ENCODE measurements around the gene GLRA2.

GLRA2 gene

DNA sequence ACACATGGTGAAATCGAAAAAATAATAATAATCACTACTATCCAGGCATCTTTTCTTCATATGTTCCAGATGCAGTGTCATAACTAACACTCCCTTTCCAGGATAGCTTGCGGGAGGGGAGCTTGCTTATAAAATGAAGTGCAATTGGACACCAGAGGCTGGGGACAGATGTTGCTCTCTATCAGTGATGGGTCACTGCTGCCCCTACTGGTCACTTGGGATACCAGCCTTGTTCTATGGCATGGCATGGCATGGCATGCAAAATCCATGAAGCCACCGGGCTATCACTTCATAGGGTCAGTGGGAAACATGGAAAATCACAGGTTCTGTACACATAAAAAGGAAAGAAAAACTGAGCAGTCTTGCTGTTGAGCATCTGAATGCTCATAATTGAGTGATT, 168.1 kb downstream of the GLRA2 start:
- in situ Hi-C loops (cut with MboI; ENCODE audit: low sequenced_read_pairs), result no loop called here

- in situ Hi-C loops (cut with MboI; ENCODE audit: low sequenced_read_pairs), result no loop called here
These were observed 169.5 kb downstream of the GLRA2 start for GRCh38 chrX:14698790-14699189.

GRCh38 chrX:14700982-14701381, 171.6 kb downstream of the GLRA2 start:
- in situ Hi-C loops (cut with MboI; ENCODE audit: low sequenced_read_pairs), result no loop called here

GRCh38 chrX:14702145-14702544, 172.8 kb downstream of the GLRA2 start:
- in situ Hi-C loops (cut with MboI; ENCODE audit: low sequenced_read_pairs), result no loop called here

GRCh38 chrX:14712096-14712495, 182.8 kb downstream of the GLRA2 start:
- in situ Hi-C loops (cut with MboI; ENCODE audit: low sequenced_read_pairs), result no loop called here

GRCh38 chrX:14717949-14718348, 188.6 kb downstream of the GLRA2 start:
- in situ Hi-C loops (cut with MboI; ENCODE audit: low sequenced_read_pairs), result no loop called here

GRCh38 chrX:14718403-14718802, 189.1 kb downstream of the GLRA2 start:
- in situ Hi-C loops (cut with MboI; ENCODE audit: low sequenced_read_pairs), result no loop called here

- in situ Hi-C loops (cut with MboI; ENCODE audit: low sequenced_read_pairs), result no loop called here
These were observed 199.7 kb downstream of the GLRA2 start for GRCh38 chrX:14729058-14729457.

- in situ Hi-C loops (cut with MboI; ENCODE audit: low sequenced_read_pairs), result no loop called here
These were observed 209.3 kb downstream of the GLRA2 start for GRCh38 chrX:14738643-14739042.

DNA sequence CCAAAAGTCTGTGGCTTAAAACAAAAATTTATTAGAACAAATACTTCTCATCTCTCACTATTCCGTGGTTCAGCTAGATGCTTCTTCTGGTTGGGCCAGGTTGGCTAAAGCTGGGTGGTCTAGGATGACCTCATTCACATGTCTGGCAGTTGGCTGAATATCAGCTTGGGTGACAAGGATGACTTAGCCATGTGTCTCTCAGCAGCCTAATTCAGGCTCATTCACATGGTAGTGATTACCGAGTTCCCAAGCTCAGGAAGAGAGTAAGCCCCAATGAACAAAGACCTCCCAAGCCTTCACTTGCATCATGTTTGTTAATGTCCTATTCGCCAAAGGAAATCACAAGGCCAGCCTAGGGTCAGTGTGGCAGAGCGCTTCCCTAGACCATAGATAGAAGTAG, 224.1 kb downstream of the GLRA2 start:
- in situ Hi-C loops (cut with MboI; ENCODE audit: low sequenced_read_pairs), result no loop called here

DNA sequence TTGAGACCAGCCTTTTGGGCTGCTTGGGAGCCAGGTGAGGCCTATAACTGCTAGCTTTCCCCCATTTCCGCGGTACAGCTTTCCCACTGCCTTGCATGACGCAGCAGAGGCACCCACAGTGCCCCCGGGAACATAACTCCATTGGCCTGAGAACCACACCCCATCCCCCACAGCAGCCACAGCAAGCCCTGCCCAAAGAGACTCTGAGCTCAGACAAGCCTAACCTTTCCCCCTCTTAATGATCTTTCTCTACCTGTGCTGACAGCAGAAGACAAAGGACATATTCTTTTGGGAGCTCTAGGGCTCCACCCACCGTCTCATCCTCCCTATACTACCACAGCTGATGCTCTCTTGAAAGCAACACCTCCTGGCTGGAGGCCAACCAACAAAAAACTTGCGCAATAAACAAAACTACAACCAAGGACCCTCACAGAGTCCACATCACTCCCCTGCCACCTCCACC, 228.7 kb downstream of the GLRA2 start:
- in situ Hi-C loops (cut with MboI; ENCODE audit: low sequenced_read_pairs), result no loop called here

DNA sequence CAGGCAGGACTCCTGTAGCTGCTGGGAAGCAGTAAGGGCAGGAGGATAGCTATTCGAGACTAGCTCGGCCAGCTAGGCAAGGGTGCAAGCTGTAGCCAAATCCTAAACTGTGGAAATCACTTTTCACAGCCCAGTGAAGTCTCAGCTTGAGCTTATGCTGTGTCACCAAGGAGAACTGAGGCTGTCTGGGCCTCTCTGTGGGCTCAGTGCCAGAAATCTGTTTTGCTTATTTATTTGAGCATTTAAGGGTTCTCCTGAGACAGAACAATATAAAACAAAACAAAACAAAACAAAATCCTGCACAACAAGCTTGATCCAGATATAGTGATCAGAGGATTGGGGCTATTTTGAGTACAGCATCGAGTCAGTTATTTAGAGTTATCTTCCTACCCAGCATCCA, 246.1 kb downstream of the GLRA2 start:
- in situ Hi-C loops (cut with MboI; ENCODE audit: low sequenced_read_pairs), result no loop called here

DNA sequence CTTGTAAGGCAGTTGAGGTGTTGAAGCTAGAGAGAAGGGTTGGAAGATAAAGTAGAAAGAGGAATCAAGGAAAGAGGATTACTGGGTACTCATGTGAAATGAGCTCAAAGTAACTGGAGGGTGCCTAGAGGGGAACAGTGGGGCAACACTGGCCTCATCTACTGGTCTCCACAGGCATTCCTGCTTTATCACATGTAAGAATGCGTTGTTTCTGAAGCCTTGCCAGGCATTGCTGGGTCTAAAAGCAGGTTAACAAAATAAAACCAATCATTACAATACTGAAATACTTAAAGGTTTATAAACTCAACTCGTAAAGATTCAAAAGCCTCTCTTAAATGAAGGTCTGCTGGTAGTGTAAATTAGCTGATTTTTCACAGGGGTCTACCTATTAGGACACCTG, 247.6 kb downstream of the GLRA2 start:
- in situ Hi-C loops (cut with MboI; ENCODE audit: low sequenced_read_pairs), result no loop called here

- in situ Hi-C loops (cut with MboI; ENCODE audit: low sequenced_read_pairs), result no loop called here
These were observed 248.2 kb downstream of the GLRA2 start for GRCh38 chrX:14777525-14777924.

- in situ Hi-C loops (cut with MboI; ENCODE audit: low sequenced_read_pairs), result no loop called here
These were observed 250.2 kb downstream of the GLRA2 start for GRCh38 chrX:14779580-14779979.

All from HL-60/S4 (cell line).